Spleen (tissue), 11 donors: Measurements from ENCODE around the gene SLC29A3. TPM values are rescaled to one million over a fixed set of nuclear protein-coding genes. Genes with fewer than 3 reads are reported as not detected.

Source experiments
- DNase-seq: peaks from one replicate; pipeline ENCODE4 v3.0.0-alpha.2; 2020
- H3K27ac ChIP-seq, 8 donors: fragments of 200-600 bp; sonication (generic) in 7 of 8; 1 replicate in 4 of 8; 2 replicates in 4 of 8; pipeline versions ENCODE4 v1.5.0 to v1.8.0; 2016 to 2021; ENCODE audit warnings: inconsistent platforms in 4 of 8, mild to moderate bottlenecking in 4 of 8, moderate library complexity in 1 of 8
- H3K27me3 ChIP-seq, 7 donors: fragments of 200-600 bp; sonication (generic) in 6 of 7; replicated peaks in 1 of 7; 1 replicate in 4 of 7; 2 replicates in 3 of 7; pipeline versions ENCODE4 v1.5.0 to v1.8.0; 2016 to 2021; ENCODE audit warnings: inconsistent platforms in 3 of 7, mild to moderate bottlenecking in 1 of 7
- H3K36me3 ChIP-seq, 6 donors: fragments of 200-600 bp; sonication (generic) in 5 of 6; 1 replicate in 4 of 6; 2 replicates in 2 of 6; pipeline versions ENCODE4 v1.5.0 to v1.8.0; 2016 to 2021; ENCODE audit warnings: inconsistent platforms in 2 of 6
- H3K4me1 ChIP-seq, 6 donors: fragments of 200-600 bp; sonication (generic) in 5 of 6; 1 replicate in 3 of 6; 2 replicates in 3 of 6; pipeline versions ENCODE4 v1.5.0 to v1.8.0; 2016 to 2021; ENCODE audit warnings: inconsistent platforms in 3 of 6
- H3K4me3 ChIP-seq, 8 donors: fragments of 200-600 bp; sonication (generic) in 7 of 8; 1 replicate in 4 of 8; 2 replicates in 4 of 8; pipeline versions ENCODE4 v1.5.0 to v1.8.0; 2016 to 2021; ENCODE audit warnings: inconsistent platforms in 4 of 8, mild to moderate bottlenecking in 4 of 8, moderate library complexity in 2 of 8
- H3K9me3 ChIP-seq, 8 donors: fragments of 200-600 bp; sonication (generic) in 7 of 8; 1 replicate in 4 of 8; 2 replicates in 4 of 8; pipeline versions ENCODE4 v1.5.0 to v1.8.0; 2016 to 2021; ENCODE audit warnings: inconsistent platforms in 4 of 8
- CTCF ChIP-seq, 11 experiments: fragments of 200-600 bp in 7 of 11; fragments of 450-650 bp in 4 of 11; sonication (generic) in 4 of 11; IDR thresholded peaks in 8 of 11; conservative IDR thresholded peaks in 3 of 11; 1 replicate in 7 of 11; 2 replicates in 4 of 11; pipeline versions ENCODE4 v1.4.0 to v1.8.0; 2016 to 2021; ENCODE audit warnings: antibody characterized with exemption in 11 of 11, inconsistent platforms in 4 of 11, mild to moderate bottlenecking in 1 of 11
- POLR2A ChIP-seq, 3 donors: fragments of 450-650 bp; IDR thresholded peaks; one replicate each; pipeline ENCODE4 v1.5.1; 2017; ENCODE audit warnings: antibody characterized with exemption in 3 of 3, mild to moderate bottlenecking in 1 of 3
- POLR2AphosphoS5 ChIP-seq, 3 donors: sonication (generic); formaldehyde crosslinking; IDR thresholded peaks; one replicate each; pipeline ENCODE4 v1.5.1; 2017; ENCODE audit warnings: antibody characterized with exemption in 3 of 3
- WGBS, 5 donors: extraction: QIAGEN DNeasy Blood & Tissue Kit in 3 of 5; methylation state at CpG; one replicate each; pipeline versions ENCODE4 v1.1.5 to v1.1.7; 2013 to 2018; 5-methylcytosine and 5-hydroxymethylcytosine counted together
- intact Hi-C: fragments of 100-400 bp; cut with DNase I; formaldehyde crosslinking; loops from one replicate; pipeline ENCODE4 v1.15.0; 2023; ENCODE audit warnings: low total_unique reads
- polyA plus RNA-seq, 3 donors: library from polyadenylated mRNA; stranded (reverse); fragments of 200-250 nt; gene quantifications; one replicate each; pipeline ENCODE4 v1.2.1, GENCODE V29; 2013
- total RNA-seq, 7 donors: library from RNA; depleted of rRNA in 3 of 7; stranded (reverse); fragments of >200 nt in 3 of 7; fragmentation: NEBNext Ultra II Directional in 4 of 7; extraction: Animal tissue kit (Norgen Biotek cat#: 25700) in 4 of 7; gene quantifications; one replicate each; pipeline versions ENCODE4 v1.1.0 to v1.2.1, GENCODE V29; 2016 to 2021
- donor health status: healthy with polysubstance abuse.
- donor health status: DM: no; HTN: no; CAD: no; lungs with moderate emphysema.
- donor health status: DM: no; HTN: no; CAD: no.
- donor health status: Bipolar disorder and iron deficiency.
- donor health status: healthy.
- donor health status: DM: no; HTN: no; CAD: no.
- donor health status: DM: yes; HTN: yes; CAD: no.

The SLC29A3 gene
- total and polyA plus RNA-seq, 10 donors = 3.3 to 15.6 (median 7.7) TPM

DNA sequence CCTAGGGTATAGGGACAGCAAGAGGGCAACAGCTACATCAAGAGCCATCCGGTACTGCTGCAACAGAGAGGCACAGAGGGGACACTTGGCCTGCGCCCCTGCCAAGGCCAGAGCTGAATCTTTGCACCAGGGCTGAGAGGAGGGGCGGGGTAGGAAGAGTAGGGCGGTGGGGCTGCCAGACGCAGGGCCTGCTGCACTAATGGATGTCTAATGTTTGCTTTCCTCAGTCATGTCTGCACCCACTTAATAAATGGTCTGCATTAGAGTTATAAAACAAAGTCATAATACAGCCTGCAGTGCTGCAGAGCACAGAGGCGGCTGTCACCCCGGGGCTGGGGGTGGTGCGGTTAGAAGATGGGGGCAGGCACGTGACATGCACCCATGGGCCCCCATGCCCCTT is 42.2 kb upstream of the SLC29A3 start:
- intact Hi-C loops = no loop called here
- 78 to 94% (median 87%) methylated on average over 8 to 9 of the region's 9 CpGs for WGBS, 5 donors

DNA sequence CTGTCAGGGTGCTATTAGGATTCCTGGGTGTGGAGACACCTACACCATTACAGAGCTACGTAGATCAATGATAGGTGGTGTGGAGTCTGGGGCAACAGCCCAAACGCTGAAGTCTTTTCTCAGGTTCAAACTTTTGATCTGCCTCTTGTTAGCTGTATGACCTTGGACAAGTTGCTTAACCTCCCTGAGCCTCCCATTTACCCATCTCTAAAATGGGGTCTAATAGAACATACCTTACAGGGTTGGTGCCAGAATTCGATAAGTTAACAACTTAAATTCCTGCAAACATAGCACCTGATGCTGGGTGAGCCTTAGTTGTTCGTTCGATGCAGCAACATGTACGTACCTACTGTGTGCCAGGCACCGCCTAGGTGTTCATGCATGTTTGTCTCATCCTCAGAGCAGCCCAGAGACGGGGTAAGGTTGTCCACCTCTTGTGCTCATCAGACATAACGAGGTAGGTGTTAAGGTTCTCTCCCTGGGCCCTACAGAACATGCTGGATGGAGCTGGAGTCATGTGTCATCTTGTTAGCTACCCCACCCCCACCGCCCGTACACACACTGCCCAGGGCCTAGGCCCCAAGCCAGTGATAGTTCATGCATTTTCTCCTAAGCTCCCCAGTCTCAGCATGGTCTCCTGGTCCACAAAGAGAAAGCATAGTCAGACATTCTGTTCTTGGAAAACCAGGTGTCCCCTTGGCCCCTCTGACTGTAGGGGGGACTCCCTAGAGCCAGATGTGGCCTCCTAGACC is 41.0 kb upstream of the SLC29A3 start:
- peaks cover 0 to 8% (median 0%) of the 10 kb centered on the region in 6 donors for H3K36me3 ChIP-seq
- intact Hi-C loops = no loop called here
- no peaks in the 10 kb centered on the region for H3K9me3 ChIP-seq
- TF ChIP-seq CTCF (IDR thresholded peaks at IDR 0.05 in 8 of 11, conservative IDR thresholded peaks at IDR 0.05 in 3 of 11) = no peak
- no peak for TF ChIP-seq POLR2A (IDR thresholded peaks at IDR 0.05)
- no peak for TF ChIP-seq POLR2AphosphoS5 (IDR thresholded peaks at IDR 0.05)
- DNase-seq = no peak
- peak overlapping the region in 3 of 8 donors; percentile 60 to 69 (median 67) for H3K27ac ChIP-seq
- peaks cover 0 to 45% (median 22%) of the 10 kb centered on the region in 6 donors for H3K4me1 ChIP-seq
- no peak overlapping the region for H3K4me3 ChIP-seq
- H3K27me3 ChIP-seq = no peaks in the 10 kb centered on the region
- 88 to 95% (median 90%) methylated on average over 11 of the region's 11 CpGs for WGBS, 5 donors

More for the DNA sequence above, 42.2 kb upstream of the SLC29A3 start:
- Histone ChIP-seq H3K27ac (no peak overlapping the region), H3K4me1 (peaks cover 0 to 58% (median 27%) of the 10 kb centered on the region in 6 donors), H3K27me3 (peaks cover 0 to 6% (median 0%) of the 10 kb centered on the region in 7 donors), H3K36me3 (peaks cover 0 to 6% (median 0%) of the 10 kb centered on the region in 6 donors), H3K4me3 (no peak overlapping the region), H3K9me3 (no peaks in the 10 kb centered on the region)
- DNase-seq = no peak
- TF ChIP-seq POLR2A (IDR thresholded peaks at IDR 0.05) (no peak), CTCF (IDR thresholded peaks at IDR 0.05 in 8 of 11, conservative IDR thresholded peaks at IDR 0.05 in 3 of 11) (no peak), POLR2AphosphoS5 (IDR thresholded peaks at IDR 0.05) (no peak)

GRCh38 chr10:71278691-71279588 is 40.1 kb upstream of the SLC29A3 start:
- peaks cover 0 to 8% (median 0%) of the 10 kb centered on the region in 6 donors for H3K36me3 ChIP-seq
- intact Hi-C loops = no loop called here
- H3K27me3 ChIP-seq = no peaks in the 10 kb centered on the region
- TF ChIP-seq POLR2A (IDR thresholded peaks at IDR 0.05) = no peak
- no peak for TF ChIP-seq POLR2AphosphoS5 (IDR thresholded peaks at IDR 0.05)
- TF ChIP-seq CTCF (IDR thresholded peaks at IDR 0.05 in 8 of 11, conservative IDR thresholded peaks at IDR 0.05 in 3 of 11) = no peak
- peak overlapping the region in 7 of 8 donors; percentile 22 to 69 (median 60) for H3K27ac ChIP-seq
- H3K4me3 ChIP-seq = no peak overlapping the region
- 71 to 82% (median 80%) methylated on average over 16 to 19 of the region's 19 CpGs for WGBS, 5 donors
- DNase-seq = no peak
- H3K4me1 ChIP-seq = peaks cover 0 to 50% (median 22%) of the 10 kb centered on the region in 6 donors
- H3K9me3 ChIP-seq = no peaks in the 10 kb centered on the region
